Kidney (tissue), 14 donors: ENCODE data around the gene FARP1. TPM values are rescaled to one million over a fixed set of nuclear protein-coding genes. Genes with fewer than 3 reads are reported as not detected.

Experiments used
- DNase-seq, 5 donors: peaks; one replicate each; pipeline ENCODE4 v3.0.0-alpha.2; 2013 to 2020
- FAIRE-seq: peaks from 2 replicates; lab custom pipeline; 2012; peaks lifted over from hg19 to GRCh38; lab: Jason Lieb, UNC
- H3K27ac ChIP-seq, 2 donors: one replicate each; pipeline ENCODE4 v1.7.0; 2013; ENCODE audit warnings: low read depth in 2 of 2, low read length in 2 of 2, inconsistent platforms in 1 of 2
- H3K27me3 ChIP-seq: one replicate; pipeline ENCODE4 v1.7.1; 2013; ENCODE audit warnings: low read length, inconsistent platforms; ENCODE audit not compliant: control insufficient read depth, insufficient read depth
- H3K36me3 ChIP-seq, 3 donors: one replicate each; pipeline versions ENCODE4 v1.7.0 to v1.7.1; 2013; ENCODE audit warnings: low read length in 3 of 3, control low read depth in 1 of 3, inconsistent platforms in 1 of 3; ENCODE audit not compliant: insufficient read depth in 3 of 3, control insufficient read depth in 2 of 3
- H3K4me1 ChIP-seq, 3 donors: one replicate each; pipeline versions ENCODE4 v1.7.0 to v1.7.1; 2013; ENCODE audit warnings: low read length in 3 of 3, inconsistent platforms in 1 of 3, low read depth in 1 of 3; ENCODE audit not compliant: control insufficient read depth in 2 of 3, insufficient read depth in 2 of 3
- H3K4me3 ChIP-seq, 3 donors: one replicate each; pipeline versions ENCODE4 v1.7.0 to v1.8.1; 2013; ENCODE audit warnings: low read length in 3 of 3, control low read depth in 1 of 3, inconsistent platforms in 1 of 3
- H3K9ac ChIP-seq, 3 donors: one replicate each; pipeline versions ENCODE4 v1.7.0 to v1.7.1; 2013; ENCODE audit warnings: low read length in 3 of 3, control low read depth in 1 of 3, inconsistent platforms in 1 of 3
- H3K9me3 ChIP-seq, 3 donors: one replicate each; pipeline versions ENCODE4 v1.7.0 to v1.7.1; 2013; ENCODE audit warnings: low read length in 3 of 3, control low read depth in 1 of 3, inconsistent platforms in 1 of 3; ENCODE audit not compliant: control insufficient read depth in 2 of 3, insufficient read depth in 1 of 3
- CTCF ChIP-seq: IDR thresholded peaks from 3 replicates; pipeline ENCODE4 v1.5.1; 2012; ENCODE audit warnings: mild to moderate bottlenecking, moderate library complexity, borderline replicate concordance; ENCODE audit not compliant: insufficient read depth; ENCODE audit errors: extremely low read depth
- intact Hi-C: fragments of 100-400 bp; cut with DNase I; formaldehyde crosslinking; loops from one replicate; pipeline ENCODE4 v1.11.1; 2022
- polyA plus RNA-seq: library from polyadenylated mRNA; stranded (reverse); fragments of 350-450 nt; fragmentation: Illumina TruSeq; extraction: RNeasy Lipid Tissue Mini Kit (QIAGEN cat#74804); gene quantifications from one replicate; pipeline ENCODE4 v1.2.3, GENCODE V29; 2014; ENCODE audit warnings: low read depth, low replicate concordance; ENCODE audit not compliant: insufficient read depth
- total RNA-seq: library from RNA; stranded (reverse); fragmentation: NEBNext Ultra II Directional; extraction: Animal tissue kit (Norgen Biotek cat#: 25700); gene quantifications from one replicate; pipeline ENCODE4 v1.2.1, GENCODE V29; 2021
- donor health status: control.
- donor health status: control.
- donor health status: control.
- donor health status: control.
- donor health status: control.
- donor health status: DM: yes; HTN: yes; CAD: no.
- donor health status: Normal renal cell carcinoma (clear cell type).

FARP1 gene
- total and polyA plus RNA-seq, 2 donors from 2014 or later, result 123 to 229 TPM

GRCh38 chr13:98500963-98501421, 358.1 kb downstream of the FARP1 start:
- peaks cover 3 to 45% (median 39%) of the 10 kb centered on the region in 3 donors for H3K4me1 ChIP-seq
- no peak overlapping the region for H3K27ac ChIP-seq
- FAIRE-seq (no peak), DNase-seq (no peak)
- H3K9me3 ChIP-seq, result no peaks in the 10 kb centered on the region
- TF ChIP-seq CTCF, result no peak
- peaks cover 0 to 3% (median 0%) of the 10 kb centered on the region in 3 donors for H3K36me3 ChIP-seq
- intact Hi-C loops, result no loop called here
- H3K27me3 ChIP-seq, result no peaks in the 10 kb centered on the region
- H3K4me3 ChIP-seq, result no peak overlapping the region
- H3K9ac ChIP-seq, result no peak overlapping the region

- peaks cover 11 to 58% (median 50%) of the 10 kb centered on the region in 3 donors for H3K4me1 ChIP-seq
- FAIRE-seq (no peak), DNase-seq (peak in 3 of 5 donors; percentile 60 to 77 (median 71))
- H3K36me3 ChIP-seq, result peaks cover 0 to 2% (median 0%) of the 10 kb centered on the region in 3 donors
- H3K27ac ChIP-seq, result peak overlapping the region; percentile 77 to 83
- H3K4me3 ChIP-seq, result no peak overlapping the region
- TF ChIP-seq CTCF, result no peak
- no peaks in the 10 kb centered on the region for H3K9me3 ChIP-seq
- intact Hi-C loops, result no loop called here
- H3K27me3 ChIP-seq, result no peaks in the 10 kb centered on the region
- H3K9ac ChIP-seq, result peak overlapping the region in 1 of 3 donors; percentile 53
Observed at GRCh38 chr13:98503175-98504028, 360.5 kb downstream of the FARP1 start.

GRCh38 chr13:98504029-98504351, 361.1 kb downstream of the FARP1 start:
- Histone ChIP-seq H3K27me3 (no peaks in the 10 kb centered on the region), H3K4me1 (peaks cover 13 to 63% (median 52%) of the 10 kb centered on the region in 3 donors), H3K4me3 (no peak overlapping the region), H3K9me3 (no peaks in the 10 kb centered on the region), H3K27ac (peak overlapping the region; percentile 77 to 83), H3K36me3 (no peaks in the 10 kb centered on the region), H3K9ac (peak overlapping the region in 1 of 3 donors; percentile 53)
- intact Hi-C loops, result no loop called here
- DNase-seq (no peak), FAIRE-seq (no peak)
- no peak for TF ChIP-seq CTCF
